ENCODE results near the gene TXN2.

DNA sequence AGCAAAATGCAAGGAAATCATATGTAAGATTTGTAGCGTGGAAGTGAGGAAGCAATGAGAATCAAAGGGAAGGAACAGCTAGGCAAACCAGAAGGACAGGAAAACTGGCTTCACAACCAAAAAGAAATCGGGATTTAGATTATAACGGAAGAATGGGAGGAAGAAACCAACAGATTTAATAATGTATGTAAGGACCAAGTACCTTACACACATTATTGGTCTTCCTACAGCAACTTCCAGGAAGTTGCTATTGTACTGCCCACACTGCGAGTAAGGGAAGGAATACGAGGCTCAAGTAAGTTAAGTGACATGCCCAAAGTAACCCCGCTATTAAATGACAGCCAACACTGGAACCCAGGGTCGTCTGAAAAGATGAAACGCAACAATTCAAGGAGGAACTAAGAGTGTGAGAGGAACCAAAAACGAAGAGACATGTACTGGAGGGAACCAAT lies 473 bp downstream of the TXN2 start:
- TF ChIP-seq MAFK (IDR thresholded peaks at IDR 0.05; ENCODE audit: low read depth, low read length) (no peak), FOS (IDR thresholded peaks at IDR 0.05; ENCODE audit: low read depth, low read length) (no peak), POLR2A (IDR thresholded peaks at IDR 0.05; ENCODE audit: low read depth, low read length) (no peak), BHLHE40 (IDR thresholded peaks at IDR 0.05; ENCODE audit: low read depth, low read length) (no peak), CHD1 (IDR thresholded peaks at IDR 0.05; ENCODE audit: low read depth, low read length) (no peak)
- TF ChIP-seq, protein P1, sequence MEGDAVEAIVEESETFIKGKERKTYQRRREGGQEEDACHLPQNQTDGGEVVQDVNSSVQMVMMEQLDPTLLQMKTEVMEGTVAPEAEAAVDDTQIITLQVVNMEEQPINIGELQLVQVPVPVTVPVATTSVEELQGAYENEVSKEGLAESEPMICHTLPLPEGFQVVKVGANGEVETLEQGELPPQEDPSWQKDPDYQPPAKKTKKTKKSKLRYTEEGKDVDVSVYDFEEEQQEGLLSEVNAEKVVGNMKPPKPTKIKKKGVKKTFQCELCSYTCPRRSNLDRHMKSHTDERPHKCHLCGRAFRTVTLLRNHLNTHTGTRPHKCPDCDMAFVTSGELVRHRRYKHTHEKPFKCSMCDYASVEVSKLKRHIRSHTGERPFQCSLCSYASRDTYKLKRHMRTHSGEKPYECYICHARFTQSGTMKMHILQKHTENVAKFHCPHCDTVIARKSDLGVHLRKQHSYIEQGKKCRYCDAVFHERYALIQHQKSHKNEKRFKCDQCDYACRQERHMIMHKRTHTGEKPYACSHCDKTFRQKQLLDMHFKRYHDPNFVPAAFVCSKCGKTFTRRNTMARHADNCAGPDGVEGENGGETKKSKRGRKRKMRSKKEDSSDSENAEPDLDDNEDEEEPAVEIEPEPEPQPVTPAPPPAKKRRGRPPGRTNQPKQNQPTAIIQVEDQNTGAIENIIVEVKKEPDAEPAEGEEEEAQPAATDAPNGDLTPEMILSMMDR (conservative IDR thresholded peaks at IDR 0.05; ENCODE audit: low read depth, low read length) = no peak
- TF ChIP-seq, protein P2, sequence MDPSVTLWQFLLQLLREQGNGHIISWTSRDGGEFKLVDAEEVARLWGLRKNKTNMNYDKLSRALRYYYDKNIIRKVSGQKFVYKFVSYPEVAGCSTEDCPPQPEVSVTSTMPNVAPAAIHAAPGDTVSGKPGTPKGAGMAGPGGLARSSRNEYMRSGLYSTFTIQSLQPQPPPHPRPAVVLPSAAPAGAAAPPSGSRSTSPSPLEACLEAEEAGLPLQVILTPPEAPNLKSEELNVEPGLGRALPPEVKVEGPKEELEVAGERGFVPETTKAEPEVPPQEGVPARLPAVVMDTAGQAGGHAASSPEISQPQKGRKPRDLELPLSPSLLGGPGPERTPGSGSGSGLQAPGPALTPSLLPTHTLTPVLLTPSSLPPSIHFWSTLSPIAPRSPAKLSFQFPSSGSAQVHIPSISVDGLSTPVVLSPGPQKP (IDR thresholded peaks at IDR 0.05; ENCODE audit: borderline replicate concordance, low read depth, low read length) = no peak

Data from IMR-90 (cell line).